Measurements from ENCODE around the gene HIVEP3.

DNA sequence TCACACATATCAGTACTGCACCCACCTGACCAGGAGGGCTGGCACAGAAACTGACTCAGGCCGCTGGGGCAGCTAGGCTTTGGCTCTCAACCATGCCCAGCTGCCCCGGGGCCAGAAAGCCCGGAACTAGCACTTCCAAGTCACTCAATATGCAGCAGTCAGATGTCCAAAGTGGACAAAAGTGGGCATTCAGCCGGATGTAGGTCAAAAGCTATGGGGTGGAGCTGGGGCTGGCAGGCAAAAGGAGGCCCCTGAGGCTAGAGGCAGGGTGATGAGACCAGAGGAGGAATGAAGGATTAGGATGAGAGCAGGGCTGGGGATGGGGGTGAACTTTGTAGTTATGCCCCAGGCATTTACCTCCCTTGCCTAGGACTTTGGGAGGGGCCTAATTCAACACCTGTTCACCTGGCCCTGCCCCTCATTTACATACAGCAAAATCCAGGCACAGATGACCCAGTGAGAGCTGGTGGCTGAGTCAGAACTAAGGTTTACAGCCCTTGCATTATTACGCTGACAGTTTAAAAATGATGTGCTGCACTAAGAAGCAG lies 403.5 kb downstream of the HIVEP3 start:
- TF ChIP-seq, protein P1, sequence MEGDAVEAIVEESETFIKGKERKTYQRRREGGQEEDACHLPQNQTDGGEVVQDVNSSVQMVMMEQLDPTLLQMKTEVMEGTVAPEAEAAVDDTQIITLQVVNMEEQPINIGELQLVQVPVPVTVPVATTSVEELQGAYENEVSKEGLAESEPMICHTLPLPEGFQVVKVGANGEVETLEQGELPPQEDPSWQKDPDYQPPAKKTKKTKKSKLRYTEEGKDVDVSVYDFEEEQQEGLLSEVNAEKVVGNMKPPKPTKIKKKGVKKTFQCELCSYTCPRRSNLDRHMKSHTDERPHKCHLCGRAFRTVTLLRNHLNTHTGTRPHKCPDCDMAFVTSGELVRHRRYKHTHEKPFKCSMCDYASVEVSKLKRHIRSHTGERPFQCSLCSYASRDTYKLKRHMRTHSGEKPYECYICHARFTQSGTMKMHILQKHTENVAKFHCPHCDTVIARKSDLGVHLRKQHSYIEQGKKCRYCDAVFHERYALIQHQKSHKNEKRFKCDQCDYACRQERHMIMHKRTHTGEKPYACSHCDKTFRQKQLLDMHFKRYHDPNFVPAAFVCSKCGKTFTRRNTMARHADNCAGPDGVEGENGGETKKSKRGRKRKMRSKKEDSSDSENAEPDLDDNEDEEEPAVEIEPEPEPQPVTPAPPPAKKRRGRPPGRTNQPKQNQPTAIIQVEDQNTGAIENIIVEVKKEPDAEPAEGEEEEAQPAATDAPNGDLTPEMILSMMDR (IDR thresholded peaks at IDR 0.05; ENCODE audit: low read length): no peak
- no peak for TF ChIP-seq EZH2 (optimal IDR thresholded peaks at IDR 0.05; ENCODE audit: low read depth, low read length)
